Right lobe of liver (tissue), 6 donors: Measurements from ENCODE around the gene TRIM17. TPM values are rescaled to one million over a fixed set of nuclear protein-coding genes. Genes with fewer than 3 reads are reported as not detected.

Experiments
- ATAC-seq, 4 donors: fragments of 200-7000 bp; cut with Tn5 transposase; one replicate each; pipeline ENCODE4 v1.9.1; 2020; ENCODE audit warnings: mild to moderate bottlenecking in 4 of 4, moderate library complexity in 4 of 4
- DNase-seq, 3 donors: peaks; one replicate each; pipeline ENCODE4 v3.0.0-alpha.2; 2020
- H3K27ac ChIP-seq, 3 donors: fragments of 200-600 bp; one replicate each; pipeline ENCODE4 v1.8.0; 2022
- H3K27me3 ChIP-seq, 2 donors: fragments of 200-600 bp; one replicate each; pipeline ENCODE4 v1.8.0; 2022
- H3K36me3 ChIP-seq, 4 donors: fragments of 200-600 bp; sonication (generic) in 1 of 4; one replicate each; pipeline versions ENCODE4 v1.5.1 to v1.8.0; 2017 to 2022; ENCODE audit warnings: control low read depth in 1 of 4
- H3K4me1 ChIP-seq, 4 donors: fragments of 200-600 bp; sonication (generic) in 1 of 4; one replicate each; pipeline versions ENCODE4 v1.5.1 to v1.8.0; 2017 to 2022; ENCODE audit warnings: control low read depth in 1 of 4
- H3K4me3 ChIP-seq, 3 donors: fragments of 200-600 bp; one replicate each; pipeline ENCODE4 v1.8.0; 2022
- H3K9me3 ChIP-seq, 4 donors: fragments of 200-600 bp; sonication (generic) in 1 of 4; one replicate each; pipeline versions ENCODE4 v1.5.1 to v1.8.0; 2017 to 2022; ENCODE audit warnings: control low read depth in 1 of 4
- CTCF ChIP-seq, 4 donors: fragments of 200-600 bp in 3 of 4; fragments of 450-650 bp in 1 of 4; IDR thresholded peaks; one replicate each; pipeline versions ENCODE4 v1.5.1 to v1.8.0; 2016 to 2022; ENCODE audit warnings: antibody characterized with exemption in 4 of 4, mild to moderate bottlenecking in 2 of 4
- POLR2A ChIP-seq: fragments of 450-650 bp; IDR thresholded peaks from one replicate; pipeline ENCODE4 v1.6.1; 2017; ENCODE audit warnings: antibody characterized with exemption, mild to moderate bottlenecking
- WGBS: methylation state at CpG from one replicate; pipeline ENCODE4 v1.1.6; 2018; ENCODE audit warnings: low coverage, low lambda C conversion rate; ENCODE audit not compliant: insufficient coverage; ENCODE audit errors: missing lambda C conversion rate; 5-methylcytosine and 5-hydroxymethylcytosine counted together
- intact Hi-C, 2 donors: fragments of 100-400 bp; cut with DNase I; formaldehyde crosslinking; loops; one replicate each; pipeline versions ENCODE4 v1.11.2 to v1.14.1; 2022
- total RNA-seq, 6 experiments: library from RNA; depleted of rRNA in 2 of 6; stranded (reverse); fragments of >200 nt in 2 of 6; fragmentation: NEBNext Ultra II Directional in 3 of 6; extraction: Animal tissue kit (Norgen Biotek cat#: 25700) in 3 of 6; gene quantifications; one replicate each; pipeline versions ENCODE4 v1.1.0 to v1.2.4, GENCODE V29; 2016 to 2023
- donor health status: DM: no; HTN: yes; CAD: no.
- donor health status: DM: no; HTN: no; CAD: no.
- donor health status: DM: no; HTN: no; CAD: no.
- donor health status: DM: no; HTN: yes; CAD: no.
- donor health status: DM: no; HTN: yes; CAD: no.

Gene TRIM17
- total RNA-seq, 6 experiments from 2014 or later: not detected

GRCh38 chr1:228459091-228459993 is 42.7 kb upstream of the TRIM17 start:
- 7% methylated on average over 28 of the region's 41 CpGs for WGBS
- H3K36me3 ChIP-seq: no peaks in the 10 kb centered on the region
- peaks cover 0 to 5% (median 0%) of the 10 kb centered on the region in 4 donors for H3K4me1 ChIP-seq
- no peak overlapping the region for H3K27ac ChIP-seq
- ATAC-seq (peak; percentile 24 to 46 (median 32)), DNase-seq (peak in 1 of 3 donors; percentile 44)
- peaks cover 5 to 20% of the 10 kb centered on the region in 2 donors for H3K27me3 ChIP-seq
- peak overlapping the region in 1 of 3 donors; percentile 27 for H3K4me3 ChIP-seq
- intact Hi-C loops: no loop called here
- TF ChIP-seq POLR2A (no peak), CTCF (IDR thresholded peaks at IDR 0.05) (peak; percentile 36 to 52 (median 46))
- H3K9me3 ChIP-seq: no peaks in the 10 kb centered on the region

GRCh38 chr1:228457396-228458176 is 40.9 kb upstream of the TRIM17 start:
- Histone ChIP-seq H3K4me3 (peak overlapping the region; percentile 24 to 43 (median 28)), H3K4me1 (peaks cover 0 to 5% (median 0%) of the 10 kb centered on the region in 4 donors), H3K27me3 (peaks cover 0 to 9% of the 10 kb centered on the region in 2 donors), H3K27ac (peak overlapping the region in 2 of 3 donors; percentile 29 to 63), H3K36me3 (no peaks in the 10 kb centered on the region), H3K9me3 (no peaks in the 10 kb centered on the region)
- peak in 2 of 3 donors; percentile 64 to 66 for DNase-seq
- peak; percentile 81 to 88 (median 84) for ATAC-seq
- intact Hi-C loops: no loop called here
- TF ChIP-seq CTCF (IDR thresholded peaks at IDR 0.05): peak in 1 of 4 donors; percentile 9
- peak; percentile 38 for TF ChIP-seq POLR2A
- WGBS: 3% methylated on average over 31 of the region's 74 CpGs

GRCh38 chr1:228457017-228457395 is 40.3 kb upstream of the TRIM17 start:
- Histone ChIP-seq H3K9me3 (no peaks in the 10 kb centered on the region), H3K4me1 (peaks cover 0 to 5% (median 0%) of the 10 kb centered on the region in 4 donors), H3K4me3 (peak overlapping the region; percentile 24 to 43 (median 28)), H3K36me3 (no peaks in the 10 kb centered on the region), H3K27ac (peak overlapping the region in 2 of 3 donors; percentile 29 to 63), H3K27me3 (peaks cover 0 to 9% of the 10 kb centered on the region in 2 donors)
- intact Hi-C loops: no loop called here
- DNase-seq (no peak), ATAC-seq (peak in 3 of 4 donors; percentile 5 to 7 (median 7))
- 6% methylated on average over 9 of the region's 13 CpGs for WGBS
- TF ChIP-seq CTCF (IDR thresholded peaks at IDR 0.05) (no peak), POLR2A (no peak)

GRCh38 chr1:228456252-228457016 is 39.8 kb upstream of the TRIM17 start:
- Histone ChIP-seq H3K27me3 (peaks cover 0 to 9% of the 10 kb centered on the region in 2 donors), H3K27ac (no peak overlapping the region), H3K9me3 (no peaks in the 10 kb centered on the region), H3K36me3 (no peaks in the 10 kb centered on the region), H3K4me1 (peaks cover 0 to 5% (median 0%) of the 10 kb centered on the region in 4 donors), H3K4me3 (peak overlapping the region in 1 of 3 donors; percentile 43)
- no peak for DNase-seq
- intact Hi-C loops: no loop called here
- no peak for ATAC-seq
- TF ChIP-seq CTCF (IDR thresholded peaks at IDR 0.05): no peak
- TF ChIP-seq POLR2A: no peak
- 19% methylated on average over 6 of the region's 6 CpGs for WGBS
